ENCODE data around the gene ZMYND8.
A peak's percentile ranks its signal among the peaks of the same experiment; 100 is the strongest.

ZMYND8 gene

GRCh38 chr20:47353692-47354463 is 2.6 kb downstream of the ZMYND8 start:
- no peak for DNase-seq (ENCODE audit: low read depth, low spot score)

- no peak for DNase-seq (ENCODE audit: low read depth, low spot score)
These were observed 3.2 kb downstream of the ZMYND8 start for GRCh38 chr20:47353239-47353691.

DNA sequence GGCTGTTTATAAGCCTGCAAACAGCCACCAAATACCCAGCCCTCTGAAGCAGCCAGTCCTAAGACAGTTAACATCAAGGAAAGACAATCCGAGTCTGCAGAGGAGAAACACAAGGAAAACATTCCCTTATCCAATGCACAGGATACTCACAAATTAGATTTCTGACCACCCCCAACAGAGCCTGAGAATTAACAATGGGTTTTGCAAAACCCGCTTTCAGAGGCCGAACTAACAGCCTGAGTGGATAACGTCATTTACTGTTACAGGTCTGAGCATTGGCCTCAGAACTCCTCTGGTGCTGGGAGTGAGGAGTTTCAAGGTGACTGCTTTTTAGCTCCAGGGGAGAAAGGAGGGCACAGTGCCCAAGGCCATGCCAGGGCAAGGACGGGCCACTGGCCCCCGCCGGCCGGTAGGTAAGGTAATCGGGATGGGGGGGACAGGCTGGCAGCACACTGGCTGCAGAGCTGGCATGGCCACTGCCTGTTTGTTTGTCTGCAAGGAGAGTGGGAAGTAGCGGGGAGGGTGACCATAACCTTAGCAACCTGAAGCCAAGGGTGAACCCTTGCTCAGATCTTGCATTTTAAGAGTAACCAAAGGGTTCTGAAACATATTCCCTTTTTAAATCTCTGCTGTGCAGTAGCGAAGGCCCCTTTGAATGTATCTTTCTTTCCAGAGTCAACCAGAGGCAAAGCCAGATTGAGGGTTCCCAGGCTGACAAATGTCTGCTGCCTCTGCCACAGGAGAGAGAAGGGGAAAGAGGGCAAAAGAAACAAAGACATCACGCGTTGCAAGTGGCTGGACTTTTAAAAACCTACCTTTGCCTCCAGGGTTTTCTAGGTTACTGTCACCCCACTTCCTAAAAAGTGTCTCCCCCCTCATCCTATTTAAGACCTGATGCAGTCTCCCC is 3.9 kb downstream of the ZMYND8 start:
- no peak for DNase-seq (ENCODE audit: low read depth, low spot score)

GRCh38 chr20:47351643-47352331 is 4.7 kb downstream of the ZMYND8 start:
- no peak for DNase-seq (ENCODE audit: low read depth, low spot score)

DNA sequence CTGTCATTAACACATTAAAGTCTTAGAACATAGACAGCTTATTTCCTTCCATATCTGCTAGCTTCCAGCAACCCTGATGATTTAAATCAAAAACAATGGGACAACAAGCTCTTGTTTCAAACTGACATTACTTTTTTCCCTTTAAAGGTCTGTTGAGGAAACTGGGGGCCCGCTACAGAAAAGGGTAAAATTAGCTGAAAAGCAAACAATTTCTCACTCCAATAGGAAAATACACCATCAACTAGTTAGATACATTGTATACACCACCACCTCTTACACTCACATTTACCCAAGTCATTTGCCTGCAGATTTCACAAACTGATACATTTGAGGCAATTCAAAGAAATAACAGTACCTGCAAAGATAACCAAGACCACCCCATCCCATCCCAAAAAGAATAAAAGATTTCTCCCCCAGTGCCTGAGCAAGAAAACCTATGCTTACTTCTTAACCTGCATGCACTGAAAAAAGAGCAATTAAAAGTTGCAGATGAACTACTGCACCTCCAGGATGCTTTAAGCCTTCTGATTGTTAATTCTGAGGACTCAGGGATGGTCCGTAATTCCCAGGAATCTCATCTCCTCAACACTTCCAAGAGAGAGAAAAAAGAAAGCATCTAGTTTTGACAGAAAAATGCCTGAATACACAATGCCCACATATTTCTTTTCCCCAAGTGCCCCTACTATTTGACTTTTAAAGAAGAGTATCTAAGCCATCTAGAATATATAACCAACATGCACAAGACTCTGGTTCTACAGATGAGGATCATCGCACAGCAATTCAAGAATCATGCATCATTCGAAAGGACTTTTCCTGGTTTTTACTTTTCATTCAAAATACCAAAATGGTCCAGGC is 5.6 kb downstream of the ZMYND8 start:
- DNase-seq (ENCODE audit: low read depth, low spot score), result no peak

DNA sequence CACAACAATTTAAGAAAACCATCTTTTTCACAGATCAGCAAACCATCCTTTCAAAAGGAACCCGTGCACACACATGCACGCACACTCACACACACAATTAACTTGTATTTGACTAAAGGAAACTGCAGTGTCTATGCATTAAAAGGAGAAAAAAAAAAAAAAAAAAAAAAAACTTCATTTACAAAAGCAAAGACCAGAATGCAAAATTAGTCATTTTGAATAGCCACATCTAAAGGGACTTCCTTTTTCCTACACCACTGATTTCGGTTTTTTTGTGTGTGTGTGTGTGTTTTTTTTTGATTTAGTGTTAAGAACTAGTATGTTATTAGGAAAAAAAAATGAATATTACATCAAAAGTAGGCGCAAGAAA is 6.3 kb downstream of the ZMYND8 start:
- no peak for DNase-seq (ENCODE audit: low read depth, low spot score)

GRCh38 chr20:47349365-47350180 is 6.9 kb downstream of the ZMYND8 start:
- no peak for DNase-seq (ENCODE audit: low read depth, low spot score)

DNA sequence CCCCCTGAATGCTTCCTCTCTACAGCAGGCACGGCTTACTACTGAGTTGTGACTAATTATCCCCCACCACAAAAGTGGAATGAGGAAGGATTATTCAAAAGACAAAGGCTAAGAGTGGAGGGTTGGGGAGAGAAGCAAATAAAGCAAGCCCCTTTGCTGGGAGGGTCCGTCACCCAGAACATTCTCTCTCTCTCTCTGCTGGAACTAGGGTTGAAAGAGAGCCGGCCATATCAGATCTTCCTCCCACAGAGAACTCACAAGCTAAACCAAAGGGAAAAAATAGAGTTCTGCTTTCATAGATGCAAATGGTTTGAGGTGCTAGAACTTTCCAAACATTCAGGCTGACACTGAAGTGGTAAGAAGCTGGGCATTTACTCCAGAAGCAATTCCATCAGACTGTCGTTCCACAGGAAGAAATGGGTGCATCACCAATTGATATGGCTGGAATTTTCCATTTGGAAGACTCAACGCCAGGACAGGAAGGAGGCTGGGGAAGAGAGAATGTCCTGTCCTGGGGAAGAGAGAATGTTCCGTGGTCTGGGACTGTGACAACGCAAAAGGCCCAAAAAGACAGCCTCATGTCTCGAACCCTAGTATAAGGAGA is 7.9 kb downstream of the ZMYND8 start:
- no peak for DNase-seq (ENCODE audit: low read depth, low spot score)

- no peak for DNase-seq (ENCODE audit: low read depth, low spot score)
These were observed 8.7 kb downstream of the ZMYND8 start for GRCh38 chr20:47347661-47348435.

DNA sequence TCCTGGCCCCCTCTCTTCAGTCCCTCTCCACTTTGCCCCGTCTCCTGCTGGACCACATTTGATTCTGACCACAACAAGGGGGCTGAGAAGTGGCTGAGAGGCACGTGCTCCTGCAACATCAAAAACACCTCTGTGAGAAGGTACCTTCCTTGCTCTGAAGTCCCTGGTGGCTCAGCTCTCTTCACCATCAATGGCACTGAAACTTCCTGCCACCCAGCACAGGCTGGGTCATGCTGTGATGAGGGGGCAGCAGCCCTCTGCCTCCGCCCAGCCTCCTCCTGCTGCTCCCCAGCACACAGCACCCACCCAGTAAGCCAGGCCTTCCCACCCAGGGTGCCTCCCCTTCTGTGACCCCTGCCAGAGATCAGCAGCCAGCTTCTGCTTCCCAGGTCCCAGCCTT is 10.3 kb downstream of the ZMYND8 start:
- no peak for DNase-seq (ENCODE audit: low read depth, low spot score)

- no peak for DNase-seq (ENCODE audit: low read depth, low spot score)
These were observed 11.3 kb downstream of the ZMYND8 start for GRCh38 chr20:47345214-47345613.

DNA sequence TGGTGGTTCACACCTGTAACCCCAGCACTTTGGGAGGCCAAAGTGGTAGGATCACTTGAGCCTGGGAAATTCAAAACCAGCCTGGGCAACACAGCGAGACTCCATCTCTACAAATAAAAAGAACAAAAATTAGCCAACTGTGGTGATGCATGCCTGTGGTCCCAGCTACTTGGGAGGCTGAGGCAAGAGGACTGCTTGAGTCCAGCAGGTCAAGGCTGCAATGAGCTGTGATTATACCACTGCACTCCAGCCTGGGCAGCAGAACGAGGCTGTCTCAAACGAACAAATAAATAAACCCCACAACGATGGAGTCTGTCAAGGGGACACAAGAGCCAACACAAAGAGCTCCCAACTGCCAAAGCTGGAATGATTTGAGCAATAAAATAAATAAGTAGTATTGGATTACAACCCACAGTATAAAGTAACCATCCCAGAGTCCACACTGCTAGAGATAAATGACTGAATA is 13.5 kb downstream of the ZMYND8 start:
- DNase-seq (ENCODE audit: low read depth, low spot score), result no peak

DNA sequence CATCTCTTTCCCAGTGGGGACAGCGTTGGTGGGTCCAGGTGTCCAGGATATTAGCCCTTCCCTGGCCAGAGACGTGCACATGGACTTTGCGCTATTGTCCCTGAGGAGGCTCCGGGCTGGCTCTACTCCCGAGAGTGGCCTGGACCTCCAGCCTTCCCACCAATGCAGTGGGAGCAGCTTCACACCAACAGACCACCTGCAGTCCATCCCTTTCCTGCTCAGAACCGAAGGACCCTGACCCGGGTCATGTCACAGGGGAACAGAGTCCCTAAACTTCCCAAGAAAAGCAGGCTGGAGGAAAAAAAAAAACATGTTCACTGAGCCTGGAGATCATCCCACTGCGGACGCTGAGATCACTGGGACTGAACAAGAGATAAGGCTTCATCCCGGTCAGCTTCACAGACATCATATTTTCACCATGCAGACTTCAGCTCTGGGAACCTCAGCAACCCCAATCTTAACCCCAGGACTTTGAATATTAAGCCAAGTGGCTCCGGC is 18.3 kb downstream of the ZMYND8 start:
- DNase-seq (ENCODE audit: low read depth, low spot score), result no peak

DNA sequence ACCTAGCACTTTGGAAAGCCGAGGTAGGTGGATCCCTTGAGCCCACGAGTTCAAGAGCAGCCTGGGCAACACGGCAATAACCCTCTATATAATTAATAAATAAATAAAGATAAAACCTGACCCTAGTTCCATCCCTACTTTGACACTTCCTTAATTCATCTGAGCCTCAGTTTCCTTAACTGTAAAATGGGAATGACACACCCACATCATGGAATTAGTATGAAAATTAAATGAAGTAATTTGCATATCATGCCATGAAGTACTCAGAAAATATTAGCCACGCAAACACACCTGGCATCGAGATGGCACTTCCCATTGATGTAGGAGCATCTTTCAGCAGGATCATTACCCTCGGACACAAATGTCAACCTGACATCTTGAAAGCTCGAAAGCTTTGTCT is 19.1 kb downstream of the ZMYND8 start:
- no peak for DNase-seq (ENCODE audit: low read depth, low spot score)

DNA sequence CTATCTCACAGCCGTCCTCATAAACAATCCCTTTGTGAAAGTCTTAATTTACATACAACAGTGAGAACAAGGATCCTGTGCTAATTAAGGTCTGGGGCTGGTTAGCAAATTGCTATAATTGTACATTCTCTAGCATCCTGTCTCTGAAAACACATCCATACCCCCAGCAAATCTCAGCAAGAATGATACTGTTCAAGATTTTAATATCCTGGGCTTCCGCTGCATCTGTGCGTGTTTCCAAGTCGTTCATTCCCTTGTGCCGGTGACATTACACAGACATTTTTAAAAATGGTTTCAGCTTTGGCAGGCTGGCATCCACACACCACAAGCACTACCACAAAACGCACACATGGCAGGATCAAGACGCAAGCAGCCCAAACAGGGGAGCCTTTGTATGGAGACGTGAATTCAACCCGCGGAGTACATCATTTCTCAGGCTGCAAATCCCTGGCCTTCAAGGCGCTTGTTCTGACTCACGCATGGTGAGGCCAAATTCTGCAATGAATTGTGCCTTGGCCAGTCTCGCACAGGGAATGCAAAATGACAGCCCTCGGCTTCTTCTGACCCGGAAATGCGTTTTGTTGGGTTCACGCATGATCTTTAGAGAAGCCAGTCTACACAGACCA is 20.3 kb downstream of the ZMYND8 start:
- no peak for DNase-seq (ENCODE audit: low read depth, low spot score)

DNA sequence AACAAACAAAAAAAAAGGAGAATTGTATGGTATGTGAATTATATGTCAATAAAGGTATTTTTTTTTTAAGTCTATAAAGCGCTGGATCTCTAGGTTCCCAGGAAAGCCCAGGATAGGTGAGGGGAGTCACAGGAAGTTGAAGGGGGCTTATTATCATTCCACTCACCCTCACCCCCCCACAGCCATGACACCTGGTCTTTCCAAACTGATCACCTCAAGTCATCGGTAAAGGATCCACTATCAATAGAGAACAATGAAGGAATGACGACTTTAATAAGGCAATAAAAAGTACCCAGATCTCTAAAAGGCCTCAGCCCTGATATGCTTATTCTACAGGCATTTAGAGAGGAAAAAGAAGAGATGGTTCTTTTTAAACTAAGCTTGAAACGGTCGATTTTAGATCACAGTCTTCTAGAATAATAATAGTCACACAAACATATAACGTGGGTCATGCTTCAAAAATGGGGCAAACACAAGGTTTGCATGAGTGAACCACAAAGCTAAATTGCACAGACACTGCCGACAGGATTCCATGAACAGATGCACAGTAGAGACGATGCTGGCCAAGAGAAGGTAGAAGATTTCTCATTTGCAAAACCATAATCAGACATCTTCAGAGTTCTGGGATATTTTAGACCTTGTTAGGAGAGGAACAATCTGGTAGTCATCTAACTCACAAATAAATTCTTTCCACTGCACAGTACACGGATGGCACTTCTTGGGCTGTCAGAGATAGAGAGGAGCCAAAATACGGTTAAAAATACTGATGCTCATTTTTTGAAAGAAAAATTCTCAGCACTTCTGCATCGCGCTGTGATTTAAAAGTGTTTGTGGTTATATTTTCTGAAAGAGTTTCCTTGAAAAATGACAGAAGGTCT is 21.0 kb downstream of the ZMYND8 start:
- no peak for DNase-seq (ENCODE audit: low read depth, low spot score)

DNA sequence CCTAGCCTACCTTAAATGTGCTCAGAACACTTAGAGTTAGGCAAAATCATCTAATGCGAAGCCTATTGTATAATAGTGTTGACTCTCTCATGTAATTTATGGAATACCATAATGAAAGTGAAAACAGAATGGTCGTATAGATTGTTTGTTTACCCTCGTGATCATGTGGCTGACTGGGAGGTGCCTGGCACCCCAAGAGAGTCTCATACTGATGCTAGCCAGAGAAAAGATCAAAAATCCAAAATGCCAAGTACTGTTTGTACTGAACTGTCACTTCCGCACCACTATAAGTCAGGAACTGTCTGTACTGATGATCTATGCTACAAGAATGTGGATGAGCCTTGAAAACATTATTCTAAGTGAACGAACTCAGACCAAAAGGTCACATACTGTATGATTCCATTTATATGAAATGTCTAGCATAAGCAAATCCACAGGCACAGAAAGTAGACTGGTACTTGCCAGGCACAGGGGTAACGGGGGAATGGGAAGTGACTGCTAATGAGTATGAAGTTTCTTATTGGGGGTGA is 22.4 kb downstream of the ZMYND8 start:
- DNase-seq (ENCODE audit: low read depth, low spot score), result peak; percentile 89
